ENCODE data around the gene FAM89A.

FAM89A gene

DNA sequence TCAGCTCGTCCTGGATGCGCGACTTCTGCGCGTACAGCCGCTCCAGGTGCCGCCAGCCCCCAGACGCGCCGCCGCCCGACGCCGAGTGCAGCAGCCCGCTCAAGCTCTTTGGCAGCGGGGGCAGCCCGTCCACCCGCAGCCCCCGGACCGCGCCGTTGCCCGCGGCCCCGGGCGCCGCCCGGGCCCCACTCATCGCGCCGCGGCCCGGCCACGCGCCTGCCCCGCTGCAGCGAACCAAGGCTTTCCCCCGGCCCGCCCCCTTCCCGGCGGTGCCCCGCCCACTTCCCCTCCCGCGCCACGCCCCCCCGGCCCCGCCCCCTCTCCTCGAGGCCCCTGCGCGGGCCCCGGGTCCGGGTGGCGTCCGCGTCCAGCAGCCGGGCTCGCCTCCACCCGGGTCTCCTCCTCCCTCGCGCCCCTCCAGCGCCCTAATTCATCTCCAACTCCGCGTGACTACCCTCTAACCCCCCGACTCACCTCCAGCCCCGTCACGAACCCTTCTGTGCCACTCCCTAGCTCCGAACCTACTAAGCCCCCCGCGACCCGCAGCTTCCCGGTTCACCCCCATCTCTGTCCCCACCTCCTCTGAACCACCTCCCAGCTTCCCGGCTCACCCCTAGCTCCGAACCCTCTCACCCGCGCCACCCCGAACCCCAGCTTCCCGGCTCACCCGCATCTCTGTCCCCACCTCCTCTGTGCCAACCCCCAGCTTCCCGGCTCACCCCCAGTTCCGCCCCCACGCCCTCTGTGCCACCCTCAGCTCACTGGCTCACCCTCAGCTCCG is at the start of gene FAM89A:
FAM89A (minus strand) TSS at position 236 of the 781 bp plus-strand sequence; CDS start at position 193, 43 bp downstream.
- Histone ChIP-seq H3K9me3 (no peaks in the 10 kb centered on the region; the same call in 1 of the 2 replicates), H3K4me1 (peaks cover 4% of the 10 kb centered on the region), H3K27me3 (ENCODE audit: low read depth) (peaks cover under 1% of the 10 kb centered on the region), H3K4me3 (peak within 1 kb of the TSS; percentile 73), H3K36me3 (replicated peaks) (no peaks in the 10 kb centered on the region)
- DNase-seq (ENCODE audit: low spot score in 2 of 2): peak; percentile 18 to 80
- in situ Hi-C loops (cut with MboI; ENCODE audit: low sequenced_read_pairs): no loop called here

GRCh38 chr1:231084353-231084752 is 44.3 kb upstream of the FAM89A start:
- H3K4me3 ChIP-seq: no peak overlapping the region
- H3K9me3 ChIP-seq: no peaks in the 10 kb centered on the region
- no peaks in the 10 kb centered on the region for H3K36me3 ChIP-seq (replicated peaks)
- in situ Hi-C loops (cut with MboI; ENCODE audit: low sequenced_read_pairs): no loop called here
- H3K27me3 ChIP-seq (ENCODE audit: low read depth): peaks cover 23% of the 10 kb centered on the region; the same call in 1 of the 2 replicates
- H3K4me1 ChIP-seq: no peaks in the 10 kb centered on the region
- no peak for DNase-seq (ENCODE audit: low spot score in 2 of 2)

GRCh38 chr1:231079163-231079562 is 39.1 kb upstream of the FAM89A start:
- Histone ChIP-seq H3K4me1 (no peaks in the 10 kb centered on the region), H3K4me3 (no peak overlapping the region), H3K36me3 (replicated peaks) (no peaks in the 10 kb centered on the region), H3K27me3 (ENCODE audit: low read depth) (peaks cover 13% of the 10 kb centered on the region; the same call in 1 of the 2 replicates), H3K9me3 (no peaks in the 10 kb centered on the region)
- DNase-seq (ENCODE audit: low spot score in 2 of 2): no peak
- in situ Hi-C loops (cut with MboI; ENCODE audit: low sequenced_read_pairs): no loop called here

GRCh38 chr1:231078250-231078649 is 38.2 kb upstream of the FAM89A start:
- H3K4me3 ChIP-seq: no peak overlapping the region
- H3K9me3 ChIP-seq: no peaks in the 10 kb centered on the region
- H3K36me3 ChIP-seq (replicated peaks): no peaks in the 10 kb centered on the region
- peaks cover 10% of the 10 kb centered on the region; the same call in 1 of the 2 replicates for H3K27me3 ChIP-seq (ENCODE audit: low read depth)
- in situ Hi-C loops (cut with MboI; ENCODE audit: low sequenced_read_pairs): no loop called here
- DNase-seq (ENCODE audit: low spot score in 2 of 2): no peak
- H3K4me1 ChIP-seq: no peaks in the 10 kb centered on the region

GRCh38 chr1:231076802-231077201 is 36.7 kb upstream of the FAM89A start:
- DNase-seq (ENCODE audit: low spot score in 2 of 2): no peak
- in situ Hi-C loops (cut with MboI; ENCODE audit: low sequenced_read_pairs): no loop called here
- Histone ChIP-seq H3K27me3 (ENCODE audit: low read depth) (peaks cover 10% of the 10 kb centered on the region; the same call in 1 of the 2 replicates), H3K4me1 (no peaks in the 10 kb centered on the region), H3K4me3 (no peak overlapping the region), H3K9me3 (no peaks in the 10 kb centered on the region), H3K36me3 (replicated peaks) (no peaks in the 10 kb centered on the region)

GRCh38 chr1:231075497-231075896 is 35.4 kb upstream of the FAM89A start:
- Histone ChIP-seq H3K36me3 (replicated peaks) (no peaks in the 10 kb centered on the region), H3K4me1 (no peaks in the 10 kb centered on the region), H3K4me3 (no peak overlapping the region), H3K9me3 (no peaks in the 10 kb centered on the region), H3K27me3 (ENCODE audit: low read depth) (peaks cover 7% of the 10 kb centered on the region; the same call in 1 of the 2 replicates)
- in situ Hi-C loops (cut with MboI; ENCODE audit: low sequenced_read_pairs): no loop called here
- DNase-seq (ENCODE audit: low spot score in 2 of 2): no peak

DNA sequence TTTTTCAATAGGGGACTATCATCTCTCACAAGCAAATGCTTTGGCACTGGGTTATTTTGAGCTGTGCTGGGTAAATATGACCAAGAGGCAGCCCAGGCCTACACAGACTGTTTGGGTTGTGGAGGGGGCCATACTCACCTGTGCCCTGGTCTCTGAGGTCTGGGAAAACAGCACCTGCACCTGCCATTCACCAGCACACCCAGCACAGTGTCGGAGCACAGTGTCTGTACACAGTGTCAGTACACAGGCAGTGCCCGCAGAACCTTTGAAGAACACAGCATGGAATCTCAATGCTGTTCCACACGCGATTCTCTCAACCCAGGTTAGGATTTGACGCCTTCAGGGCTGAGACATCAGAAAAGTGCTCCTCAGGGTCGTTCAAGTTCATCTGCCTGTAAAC is 35.0 kb upstream of the FAM89A start:
- H3K4me3 ChIP-seq: no peak overlapping the region
- H3K27me3 ChIP-seq (ENCODE audit: low read depth): peaks cover 7% of the 10 kb centered on the region; the same call in 1 of the 2 replicates
- no peak for DNase-seq (ENCODE audit: low spot score in 2 of 2)
- no peaks in the 10 kb centered on the region for H3K9me3 ChIP-seq
- in situ Hi-C loops (cut with MboI; ENCODE audit: low sequenced_read_pairs): no loop called here
- H3K4me1 ChIP-seq: no peaks in the 10 kb centered on the region
- H3K36me3 ChIP-seq (replicated peaks): no peaks in the 10 kb centered on the region

DNA sequence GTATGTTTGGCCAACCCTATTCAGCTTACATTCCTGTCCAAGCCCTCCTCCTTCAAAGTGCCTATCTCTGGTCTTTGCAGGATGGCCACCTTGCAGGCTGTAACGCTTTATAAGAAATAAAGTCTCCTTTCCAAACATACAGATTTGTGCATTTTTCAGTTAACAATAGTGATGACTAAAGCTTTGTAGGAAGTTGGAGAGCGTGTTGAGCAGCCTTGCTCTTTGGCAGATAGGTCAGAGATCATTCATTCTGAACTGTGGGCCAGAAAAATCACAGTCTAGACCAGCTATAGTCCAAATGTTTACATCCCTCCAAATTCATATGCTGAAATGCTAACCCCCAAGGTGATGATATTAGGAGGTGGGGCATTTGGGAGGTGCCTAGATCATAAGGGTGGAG is 34.0 kb upstream of the FAM89A start:
- Histone ChIP-seq H3K36me3 (replicated peaks) (no peaks in the 10 kb centered on the region), H3K4me1 (no peaks in the 10 kb centered on the region), H3K4me3 (no peak overlapping the region), H3K9me3 (no peaks in the 10 kb centered on the region), H3K27me3 (ENCODE audit: low read depth) (no peaks in the 10 kb centered on the region)
- DNase-seq (ENCODE audit: low spot score in 2 of 2): no peak
- in situ Hi-C loops (cut with MboI; ENCODE audit: low sequenced_read_pairs): no loop called here

DNA sequence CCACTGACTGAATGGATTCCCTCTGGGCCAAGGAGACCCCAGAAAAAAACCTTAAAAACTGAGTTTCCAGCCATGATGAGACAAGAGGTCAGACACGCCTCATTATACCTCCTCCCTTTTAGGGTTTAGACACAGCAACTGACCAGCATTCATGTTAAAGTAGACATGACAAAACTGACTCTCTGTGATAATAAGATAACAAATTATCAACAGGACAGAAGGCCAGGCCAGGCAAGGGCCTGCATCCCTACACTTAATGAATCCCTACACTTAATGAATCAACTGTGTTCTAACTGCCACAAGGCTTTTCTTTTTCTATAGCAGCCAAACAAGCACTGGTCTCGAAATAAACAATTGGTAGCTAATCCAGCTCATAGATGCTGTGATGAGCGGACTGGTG is 33.3 kb upstream of the FAM89A start:
- DNase-seq (ENCODE audit: low spot score in 2 of 2): no peak
- no peaks in the 10 kb centered on the region for H3K36me3 ChIP-seq (replicated peaks)
- H3K4me3 ChIP-seq: no peak overlapping the region
- no peaks in the 10 kb centered on the region for H3K27me3 ChIP-seq (ENCODE audit: low read depth)
- no peaks in the 10 kb centered on the region for H3K4me1 ChIP-seq
- H3K9me3 ChIP-seq: no peaks in the 10 kb centered on the region
- in situ Hi-C loops (cut with MboI; ENCODE audit: low sequenced_read_pairs): no loop called here

DNA sequence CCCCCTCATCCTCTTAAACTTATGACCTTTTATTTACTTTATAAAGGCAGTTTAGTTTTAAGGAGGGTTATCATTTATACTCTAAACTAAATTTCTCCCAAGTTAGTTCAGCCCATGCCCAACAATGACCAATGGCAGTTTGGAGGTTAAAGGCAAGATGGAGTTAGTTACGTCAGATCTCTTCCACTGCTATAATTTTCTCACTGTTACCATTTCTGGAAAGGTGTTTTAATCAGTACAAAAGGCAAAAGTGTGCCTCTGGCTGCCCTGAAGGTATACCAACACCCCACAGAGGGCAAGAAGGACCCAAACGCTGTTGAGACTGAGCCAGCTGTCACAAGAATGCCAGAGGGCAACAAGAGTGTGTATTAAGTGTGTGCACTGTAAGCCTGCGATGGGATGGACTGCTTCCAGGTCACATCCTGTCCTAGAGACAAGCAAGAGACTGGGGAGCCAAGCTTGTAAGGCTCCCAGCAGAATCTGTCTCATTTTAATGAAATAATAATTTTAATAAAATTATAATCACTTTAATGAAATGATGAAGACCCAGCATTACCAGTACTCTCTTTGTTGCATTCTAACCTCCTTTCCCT is 32.5 kb upstream of the FAM89A start:
- in situ Hi-C loops (cut with MboI; ENCODE audit: low sequenced_read_pairs): no loop called here
- DNase-seq (ENCODE audit: low spot score in 2 of 2): no peak
- H3K9me3 ChIP-seq: no peaks in the 10 kb centered on the region
- no peaks in the 10 kb centered on the region for H3K36me3 ChIP-seq (replicated peaks)
- no peak overlapping the region for H3K4me3 ChIP-seq
- no peaks in the 10 kb centered on the region for H3K27me3 ChIP-seq (ENCODE audit: low read depth)
- H3K4me1 ChIP-seq: no peaks in the 10 kb centered on the region

GRCh38 chr1:231072041-231072440 is 32.0 kb upstream of the FAM89A start:
- in situ Hi-C loops (cut with MboI; ENCODE audit: low sequenced_read_pairs): no loop called here
- H3K9me3 ChIP-seq: no peaks in the 10 kb centered on the region
- no peaks in the 10 kb centered on the region for H3K4me1 ChIP-seq
- no peaks in the 10 kb centered on the region for H3K36me3 ChIP-seq (replicated peaks)
- no peak overlapping the region for H3K4me3 ChIP-seq
- H3K27me3 ChIP-seq (ENCODE audit: low read depth): no peaks in the 10 kb centered on the region
- DNase-seq (ENCODE audit: low spot score in 2 of 2): no peak

DNA sequence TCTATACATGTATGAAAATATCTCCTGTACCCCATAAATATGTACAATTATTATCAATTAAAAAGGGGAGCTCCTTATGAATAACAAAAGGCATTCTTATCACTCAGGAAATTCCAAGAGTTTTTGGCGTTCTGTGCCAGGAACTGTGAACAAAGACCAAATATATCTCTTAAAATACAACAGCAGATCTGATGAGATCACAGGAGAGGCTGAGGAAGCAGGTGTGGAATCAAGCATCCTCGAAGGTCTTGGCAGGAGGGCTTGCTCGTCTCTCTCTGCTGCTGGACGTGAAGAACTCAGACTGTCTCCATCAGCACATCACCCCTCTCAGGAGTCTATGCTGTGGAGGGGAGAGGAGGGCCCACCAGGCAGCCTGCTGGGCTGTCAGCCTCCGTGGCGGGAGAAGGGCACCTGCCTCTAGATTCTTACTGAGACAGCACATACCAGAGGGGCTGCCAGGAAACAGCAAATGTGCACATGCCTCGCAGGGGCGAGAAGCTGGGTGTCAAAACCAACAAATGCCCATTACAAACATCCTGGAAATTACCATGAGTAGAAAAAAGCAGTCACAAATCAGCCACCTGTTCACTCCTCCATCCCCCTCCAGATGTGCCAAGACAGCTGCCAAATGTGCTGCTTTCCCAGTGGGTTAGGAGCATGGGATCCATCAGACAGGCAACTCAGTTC is 30.8 kb upstream of the FAM89A start:
- in situ Hi-C loops (cut with MboI; ENCODE audit: low sequenced_read_pairs): no loop called here
- no peak for DNase-seq (ENCODE audit: low spot score in 2 of 2)

GRCh38 chr1:231069333-231069732 is 29.3 kb upstream of the FAM89A start:
- in situ Hi-C loops (cut with MboI; ENCODE audit: low sequenced_read_pairs): no loop called here
- no peaks in the 10 kb centered on the region for H3K36me3 ChIP-seq (replicated peaks)
- no peaks in the 10 kb centered on the region for H3K9me3 ChIP-seq
- H3K27me3 ChIP-seq (ENCODE audit: low read depth): no peaks in the 10 kb centered on the region
- no peak overlapping the region for H3K4me3 ChIP-seq
- no peak for DNase-seq (ENCODE audit: low spot score in 2 of 2)
- no peaks in the 10 kb centered on the region for H3K4me1 ChIP-seq

More for the DNA sequence above, 30.8 kb upstream of the FAM89A start:
- no peaks in the 10 kb centered on the region for H3K4me1 ChIP-seq
- H3K4me3 ChIP-seq: no peak overlapping the region
- H3K9me3 ChIP-seq: no peaks in the 10 kb centered on the region
- no peaks in the 10 kb centered on the region for H3K36me3 ChIP-seq (replicated peaks)
- no peaks in the 10 kb centered on the region for H3K27me3 ChIP-seq (ENCODE audit: low read depth)

- Histone ChIP-seq H3K4me3 (no peak overlapping the region), H3K9me3 (no peaks in the 10 kb centered on the region), H3K36me3 (replicated peaks) (no peaks in the 10 kb centered on the region), H3K4me1 (no peaks in the 10 kb centered on the region), H3K27me3 (ENCODE audit: low read depth) (no peaks in the 10 kb centered on the region)
- DNase-seq (ENCODE audit: low spot score in 2 of 2): no peak
- in situ Hi-C loops (cut with MboI; ENCODE audit: low sequenced_read_pairs): no loop called here
These were observed 28.7 kb upstream of the FAM89A start for GRCh38 chr1:231068762-231069161.

Measured in HAP-1 (cell line).